Ishikawa (cell line): ENCODE data around the gene PGLYRP2.

Experiments used
- CEBPB ChIP-seq: IDR thresholded peaks from 2 replicates; pipeline ENCODE4 v1.6.1; 2012
- CREB1 ChIP-seq: IDR thresholded peaks from 2 replicates; pipeline ENCODE4 v1.6.1; 2012; ENCODE audit warnings: low read depth
- EGR1 ChIP-seq: IDR thresholded peaks from 2 replicates; pipeline ENCODE4 v1.6.1; 2012
- EP300 ChIP-seq: IDR thresholded peaks from 2 replicates; pipeline ENCODE4 v1.6.1; 2012; ENCODE audit warnings: borderline replicate concordance
- FOXM1 ChIP-seq: IDR thresholded peaks from 2 replicates; pipeline ENCODE4 v1.6.1; 2012; ENCODE audit warnings: low read depth, borderline replicate concordance
- MAX ChIP-seq: IDR thresholded peaks from 2 replicates; pipeline ENCODE4 v1.6.1; 2012
- NFIC ChIP-seq: IDR thresholded peaks from 2 replicates; pipeline ENCODE4 v1.6.1; 2012
- RAD21 ChIP-seq: IDR thresholded peaks from 2 replicates; pipeline ENCODE4 v1.6.1; 2012; ENCODE audit warnings: low read depth
- REST ChIP-seq: IDR thresholded peaks from 2 replicates; pipeline ENCODE4 v1.6.1; 2012; ENCODE audit warnings: low read depth, mild to moderate bottlenecking
- TAF1 ChIP-seq: IDR thresholded peaks from 2 replicates; pipeline ENCODE4 v1.6.1; 2012; ENCODE audit warnings: low read depth, mild to moderate bottlenecking
- TCF12 ChIP-seq: IDR thresholded peaks from 2 replicates; pipeline ENCODE4 v1.6.1; 2012; ENCODE audit warnings: low read depth
- TEAD4 ChIP-seq: IDR thresholded peaks from 2 replicates; pipeline ENCODE4 v1.6.1; 2012
- USF1 ChIP-seq: IDR thresholded peaks from 2 replicates; pipeline ENCODE4 v1.6.1; 2012
- ZBTB7A ChIP-seq: IDR thresholded peaks from 2 replicates; pipeline ENCODE4 v1.6.1; 2012; ENCODE audit warnings: low read depth

PGLYRP2 gene

GRCh38 chr19:15442142-15442920, 37.0 kb downstream of the PGLYRP2 start:
- no peak for TF ChIP-seq MAX
- TF ChIP-seq EP300: no peak
- TF ChIP-seq TCF12: no peak
- TF ChIP-seq FOXM1: no peak
- TF ChIP-seq CEBPB: no peak
- TF ChIP-seq REST: no peak
- TF ChIP-seq ZBTB7A: no peak
- TF ChIP-seq NFIC: no peak
- no peak for TF ChIP-seq TAF1
- no peak for TF ChIP-seq TEAD4
- TF ChIP-seq RAD21: no peak
- TF ChIP-seq EGR1: no peak

- no peak for TF ChIP-seq TAF1
- no peak for TF ChIP-seq CREB1
- TF ChIP-seq USF1: no peak
- TF ChIP-seq ZBTB7A: no peak
- TF ChIP-seq REST: no peak
These were observed 38.0 kb downstream of the PGLYRP2 start for GRCh38 chr19:15441317-15441716.

- TF ChIP-seq NFIC (no peak), TAF1 (no peak), REST (no peak), TCF12 (no peak), ZBTB7A (no peak), RAD21 (no peak), CEBPB (no peak), CREB1 (no peak)
These were observed 39.3 kb downstream of the PGLYRP2 start for GRCh38 chr19:15439821-15440641.

- TF ChIP-seq USF1: no peak
- no peak for TF ChIP-seq TAF1
- TF ChIP-seq NFIC: no peak
- TF ChIP-seq ZBTB7A: no peak
- TF ChIP-seq CEBPB: no peak
- TF ChIP-seq EP300: no peak
- no peak for TF ChIP-seq TEAD4
- no peak for TF ChIP-seq EGR1
- TF ChIP-seq FOXM1: no peak
- TF ChIP-seq MAX: no peak
These were observed 40.1 kb downstream of the PGLYRP2 start for GRCh38 chr19:15439078-15439799.
